Natural killer cell (primary cell): ENCODE measurements around the gene GATA1. TPM values are rescaled to one million over a fixed set of nuclear protein-coding genes. Genes with fewer than 3 reads are reported as not detected.

ENCODE experiments used
- ATAC-seq, 3 donors: fragments of 150-1000 bp in 2 of 3; fragments of 200-7000 bp in 1 of 3; cut with Tn5 transposase; 1 replicate in 1 of 3; 2 replicates in 2 of 3; pipeline ENCODE4 v1.10.0; 2021; ENCODE audit warnings: mild to moderate bottlenecking in 2 of 3, moderate library complexity in 2 of 3
- DNase-seq, 2 donors: peaks; one replicate each; pipeline versions ENCODE4 v3.0.0 to v3.0.0-alpha.2; 2013 to 2021; ENCODE audit warnings: mixed read lengths in 1 of 2
- H3K27ac ChIP-seq: one replicate; pipeline ENCODE4 v1.5.1; 2013; ENCODE audit warnings: mild to moderate bottlenecking, low read length
- H3K27me3 ChIP-seq: one replicate; pipeline ENCODE4 v1.6.1; 2013; ENCODE audit warnings: low read length; ENCODE audit not compliant: control insufficient read depth, insufficient read depth
- H3K36me3 ChIP-seq: one replicate; pipeline ENCODE4 v1.6.1; 2013; ENCODE audit warnings: low read length; ENCODE audit not compliant: control insufficient read depth, insufficient read depth
- H3K4me1 ChIP-seq: one replicate; pipeline ENCODE4 v1.6.1; 2013; ENCODE audit warnings: low read length; ENCODE audit not compliant: control insufficient read depth, insufficient read depth
- H3K4me3 ChIP-seq: one replicate; pipeline ENCODE4 v1.5.1; 2013; ENCODE audit warnings: low read length
- H3K9me3 ChIP-seq: one replicate; pipeline ENCODE4 v1.6.1; 2013; ENCODE audit warnings: low read length; ENCODE audit not compliant: control insufficient read depth, insufficient read depth
- H3K27ac Mint-ChIP-seq, 2 donors: one replicate each; pipeline ENCODE4 v1.8.0; 2022; ENCODE audit warnings: mild to moderate bottlenecking in 2 of 2, mixed read lengths in 2 of 2, moderate library complexity in 1 of 2
- H3K27me3 Mint-ChIP-seq, 2 donors: one replicate each; pipeline ENCODE4 v1.8.0; 2022; ENCODE audit warnings: low read depth in 2 of 2, mixed read lengths in 2 of 2
- H3K36me3 Mint-ChIP-seq: one replicate; pipeline ENCODE4 v1.8.0; 2022; ENCODE audit warnings: mixed read lengths
- H3K4me1 Mint-ChIP-seq, 2 donors: one replicate each; pipeline ENCODE4 v1.8.0; 2022; ENCODE audit warnings: mixed read lengths in 2 of 2
- H3K4me3 Mint-ChIP-seq: one replicate; pipeline ENCODE4 v1.8.0; 2022; ENCODE audit warnings: mild to moderate bottlenecking, moderate library complexity, mixed read lengths
- H3K9me3 Mint-ChIP-seq, 2 donors: one replicate each; pipeline ENCODE4 v1.8.0; 2022; ENCODE audit warnings: mixed read lengths in 2 of 2
- WGBS: methylation state at CpG from one replicate; pipeline ENCODE4 v1.1.7; 2013; ENCODE audit warnings: missing lambda C conversion rate; ENCODE audit not compliant: insufficient coverage; 5-methylcytosine and 5-hydroxymethylcytosine counted together
- intact Hi-C: fragments of 100-400 bp; cut with micrococcal nuclease; formaldehyde crosslinking; loops from one replicate; pipeline ENCODE4 v1.14.2; 2022
- total RNA-seq, 4 donors: library from RNA; stranded (reverse); fragments of 120-200 nt in 1 of 4; gene quantifications; one replicate each; pipeline versions ENCODE4 v1.2.3 to v1.2.4, GENCODE V29; 2013 to 2022
- TF ChIP-seq, protein P1 (sequence below): fragments of 200-600 bp; IDR thresholded peaks from one replicate; pipeline ENCODE4 v1.8.0; 2022; ENCODE audit warnings: antibody characterized with exemption

Gene GATA1
- total RNA-seq, 3 donors from 2014 or later (not counting 1 experiment from before 2014, with no cell fraction given), result 0.41 to 3.0 (median 0.49) TPM

DNA sequence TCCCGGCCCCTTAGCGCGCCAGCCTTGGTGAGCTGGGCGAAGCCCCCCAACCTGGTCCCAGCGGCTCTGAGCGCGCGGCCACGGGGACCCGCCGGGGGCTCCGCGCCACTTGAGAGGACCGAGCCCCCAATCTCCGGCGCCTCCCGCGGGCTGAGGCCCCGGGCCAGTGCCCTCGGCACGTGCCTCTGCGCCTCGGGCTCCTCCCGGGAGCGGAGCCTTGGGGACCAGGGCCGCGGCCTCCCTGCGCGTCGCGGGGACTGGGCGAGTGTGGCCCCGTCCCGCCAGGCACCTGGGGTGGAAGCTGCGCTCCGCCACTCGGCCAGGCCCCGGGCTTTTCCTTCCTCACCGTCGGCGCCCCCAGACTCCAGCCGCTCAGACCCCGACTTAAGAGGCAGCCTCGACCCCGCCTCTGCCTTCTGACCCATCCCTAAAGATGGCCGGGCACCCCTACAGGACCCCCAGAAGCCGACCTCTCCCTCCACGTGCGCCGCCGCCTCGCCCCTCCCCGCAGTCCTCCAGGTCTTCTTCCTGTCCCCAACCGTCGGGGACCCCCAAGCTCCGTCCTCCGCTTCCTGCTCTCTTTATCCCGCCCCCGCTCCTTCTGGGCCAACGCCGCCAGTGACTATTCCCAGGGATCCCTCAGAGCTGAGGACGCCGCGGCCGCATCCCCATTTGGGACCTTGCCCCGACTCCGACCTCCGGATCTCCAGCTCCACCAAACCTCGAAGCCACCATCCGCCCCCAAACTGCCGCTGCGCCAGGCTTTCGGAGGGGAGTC is 40.7 kb downstream of the GATA1 start:
- H3K4me1 ChIP-seq, result peaks cover 9% of the 10 kb centered on the region
- no peak overlapping the region for H3K27ac ChIP-seq
- peaks cover 2% of the 10 kb centered on the region for H3K36me3 ChIP-seq
- H3K4me3 ChIP-seq, result no peak overlapping the region
- H3K9me3 Mint-ChIP-seq, result no peaks in the 10 kb centered on the region
- peaks cover 6% of the 10 kb centered on the region for H3K27me3 ChIP-seq
- TF ChIP-seq, protein P1, sequence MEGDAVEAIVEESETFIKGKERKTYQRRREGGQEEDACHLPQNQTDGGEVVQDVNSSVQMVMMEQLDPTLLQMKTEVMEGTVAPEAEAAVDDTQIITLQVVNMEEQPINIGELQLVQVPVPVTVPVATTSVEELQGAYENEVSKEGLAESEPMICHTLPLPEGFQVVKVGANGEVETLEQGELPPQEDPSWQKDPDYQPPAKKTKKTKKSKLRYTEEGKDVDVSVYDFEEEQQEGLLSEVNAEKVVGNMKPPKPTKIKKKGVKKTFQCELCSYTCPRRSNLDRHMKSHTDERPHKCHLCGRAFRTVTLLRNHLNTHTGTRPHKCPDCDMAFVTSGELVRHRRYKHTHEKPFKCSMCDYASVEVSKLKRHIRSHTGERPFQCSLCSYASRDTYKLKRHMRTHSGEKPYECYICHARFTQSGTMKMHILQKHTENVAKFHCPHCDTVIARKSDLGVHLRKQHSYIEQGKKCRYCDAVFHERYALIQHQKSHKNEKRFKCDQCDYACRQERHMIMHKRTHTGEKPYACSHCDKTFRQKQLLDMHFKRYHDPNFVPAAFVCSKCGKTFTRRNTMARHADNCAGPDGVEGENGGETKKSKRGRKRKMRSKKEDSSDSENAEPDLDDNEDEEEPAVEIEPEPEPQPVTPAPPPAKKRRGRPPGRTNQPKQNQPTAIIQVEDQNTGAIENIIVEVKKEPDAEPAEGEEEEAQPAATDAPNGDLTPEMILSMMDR, result no peak
- H3K4me3 Mint-ChIP-seq, result peak overlapping the region; percentile 68
- H3K36me3 Mint-ChIP-seq, result no peaks in the 10 kb centered on the region
- WGBS, result 22% methylated on average over 73 of the region's 73 CpGs
- H3K4me1 Mint-ChIP-seq, result peaks cover 0 to 5% of the 10 kb centered on the region in 2 donors
- peak in 1 of 3 donors; percentile 7 for ATAC-seq
- no peaks in the 10 kb centered on the region for H3K9me3 ChIP-seq
- intact Hi-C loops, result no loop called here
- no peak overlapping the region for H3K27ac Mint-ChIP-seq
- H3K27me3 Mint-ChIP-seq, result peaks cover 21 to 29% of the 10 kb centered on the region in 2 donors
- DNase-seq, result no peak

DNA sequence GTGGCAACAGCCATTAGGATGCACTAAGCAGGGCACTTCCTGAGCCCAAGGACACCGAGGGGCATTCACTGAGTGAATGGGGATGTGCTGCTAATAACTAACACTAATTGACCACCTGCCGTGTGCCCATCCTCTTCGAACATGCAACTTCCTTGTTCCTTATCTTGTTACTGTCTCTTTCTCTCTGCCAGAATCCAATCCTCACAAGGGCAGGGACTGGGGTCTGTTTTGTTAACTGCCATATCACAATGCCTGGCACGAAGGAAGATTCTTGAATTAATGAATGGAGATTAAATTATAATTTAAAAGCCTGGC is 41.2 kb downstream of the GATA1 start:
- Histone ChIP-seq H3K36me3 (peaks cover 2% of the 10 kb centered on the region), H3K27ac (no peak overlapping the region), H3K27me3 (peaks cover 6% of the 10 kb centered on the region), H3K4me1 (peaks cover 9% of the 10 kb centered on the region), H3K4me3 (no peak overlapping the region), H3K9me3 (no peaks in the 10 kb centered on the region)
- TF ChIP-seq, protein P1, result no peak
- DNase-seq (no peak), ATAC-seq (no peak)
- intact Hi-C loops, result no loop called here
- peak overlapping the region; percentile 68 for H3K4me3 Mint-ChIP-seq
- H3K4me1 Mint-ChIP-seq, result peaks cover 0 to 5% of the 10 kb centered on the region in 2 donors
- 51% methylated on average over 3 of the region's 4 CpGs for WGBS
- peaks cover 23 to 32% of the 10 kb centered on the region in 2 donors for H3K27me3 Mint-ChIP-seq
- no peaks in the 10 kb centered on the region for H3K36me3 Mint-ChIP-seq
- H3K27ac Mint-ChIP-seq, result no peak overlapping the region
- no peaks in the 10 kb centered on the region for H3K9me3 Mint-ChIP-seq

DNA sequence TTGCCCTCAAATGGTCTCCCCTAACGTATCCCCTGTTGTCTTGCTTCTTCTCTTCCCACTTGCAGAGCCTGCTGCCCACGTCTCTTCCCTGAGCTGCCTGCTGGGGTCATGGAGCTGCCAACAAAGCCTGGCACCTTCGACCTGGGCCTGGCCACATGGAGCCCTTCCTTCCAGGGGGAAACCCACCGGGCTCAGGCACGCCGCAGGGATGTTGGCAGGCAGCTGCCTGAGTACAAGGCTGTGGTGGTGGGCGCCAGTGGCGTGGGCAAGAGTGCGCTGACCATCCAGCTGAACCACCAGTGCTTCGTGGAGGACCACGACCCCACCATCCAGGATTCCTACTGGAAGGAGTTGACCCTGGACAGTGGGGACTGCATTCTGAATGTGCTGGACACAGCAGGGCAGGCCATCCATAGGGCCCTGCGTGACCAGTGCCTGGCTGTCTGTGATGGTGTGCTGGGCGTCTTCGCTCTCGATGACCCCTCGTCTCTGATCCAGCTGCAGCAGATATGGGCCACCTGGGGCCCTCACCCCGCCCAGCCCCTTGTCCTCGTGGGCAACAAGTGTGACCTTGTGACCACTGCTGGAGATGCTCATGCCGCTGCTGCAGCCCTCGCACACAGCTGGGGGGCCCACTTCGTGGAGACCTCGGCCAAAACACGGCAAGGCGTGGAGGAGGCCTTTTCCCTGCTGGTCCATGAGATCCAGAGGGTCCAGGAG is 42.8 kb downstream of the GATA1 start:
- Histone ChIP-seq H3K27ac (no peak overlapping the region), H3K27me3 (peaks cover 6% of the 10 kb centered on the region), H3K4me1 (peaks cover 9% of the 10 kb centered on the region), H3K36me3 (no peaks in the 10 kb centered on the region), H3K4me3 (no peak overlapping the region), H3K9me3 (no peaks in the 10 kb centered on the region)
- Mint-ChIP-seq H3K27me3 (peaks cover 36 to 48% of the 10 kb centered on the region in 2 donors), H3K9me3 (no peaks in the 10 kb centered on the region), H3K4me1 (peaks cover 0 to 5% of the 10 kb centered on the region in 2 donors), H3K36me3 (no peaks in the 10 kb centered on the region), H3K27ac (no peak overlapping the region), H3K4me3 (no peak overlapping the region)
- no peak for ATAC-seq
- TF ChIP-seq, protein P1, result no peak
- DNase-seq, result no peak
- WGBS, result 91% methylated on average over 24 of the region's 24 CpGs
- intact Hi-C loops, result no loop called here
